ENCODE data around the gene DPYSL4.

DPYSL4 gene

GRCh38 chr10:132165416-132165980 is 21.2 kb upstream of the DPYSL4 start:
- Mint-ChIP-seq H3K4me3 (no peak overlapping the region), H3K4me1 (ENCODE audit: low read depth) (peaks cover 26% of the 10 kb centered on the region), H3K27me3 (ENCODE audit: low read depth) (no peaks in the 10 kb centered on the region), H3K27ac (no peak overlapping the region), H3K9me3 (no peaks in the 10 kb centered on the region), H3K36me3 (ENCODE audit: low read depth) (peaks cover 1% of the 10 kb centered on the region)

GRCh38 chr10:132166216-132166950 is 20.4 kb upstream of the DPYSL4 start:
- peaks cover 1% of the 10 kb centered on the region for H3K36me3 Mint-ChIP-seq (ENCODE audit: low read depth)
- peaks cover 24% of the 10 kb centered on the region for H3K4me1 Mint-ChIP-seq (ENCODE audit: low read depth)
- no peaks in the 10 kb centered on the region for H3K9me3 Mint-ChIP-seq
- peak overlapping the region; percentile 8 for H3K27ac Mint-ChIP-seq
- peak overlapping the region; percentile 6 for H3K4me3 Mint-ChIP-seq
- no peaks in the 10 kb centered on the region for H3K27me3 Mint-ChIP-seq (ENCODE audit: low read depth)

GRCh38 chr10:132167041-132167674 is 19.6 kb upstream of the DPYSL4 start:
- H3K27me3 Mint-ChIP-seq (ENCODE audit: low read depth): peaks cover 4% of the 10 kb centered on the region
- H3K4me3 Mint-ChIP-seq: no peak overlapping the region
- H3K4me1 Mint-ChIP-seq (ENCODE audit: low read depth): peaks cover 19% of the 10 kb centered on the region
- no peaks in the 10 kb centered on the region for H3K36me3 Mint-ChIP-seq (ENCODE audit: low read depth)
- peak overlapping the region; percentile 8 for H3K27ac Mint-ChIP-seq
- no peaks in the 10 kb centered on the region for H3K9me3 Mint-ChIP-seq

GRCh38 chr10:132167976-132168375 is 18.8 kb upstream of the DPYSL4 start:
- H3K4me1 Mint-ChIP-seq (ENCODE audit: low read depth): peaks cover 16% of the 10 kb centered on the region
- H3K4me3 Mint-ChIP-seq: no peak overlapping the region
- H3K9me3 Mint-ChIP-seq: no peaks in the 10 kb centered on the region
- H3K27ac Mint-ChIP-seq: no peak overlapping the region
- H3K36me3 Mint-ChIP-seq (ENCODE audit: low read depth): no peaks in the 10 kb centered on the region
- H3K27me3 Mint-ChIP-seq (ENCODE audit: low read depth): peaks cover 9% of the 10 kb centered on the region

- H3K4me3 Mint-ChIP-seq: no peak overlapping the region
- H3K27me3 Mint-ChIP-seq (ENCODE audit: low read depth): peaks cover 9% of the 10 kb centered on the region
- no peaks in the 10 kb centered on the region for H3K36me3 Mint-ChIP-seq (ENCODE audit: low read depth)
- H3K27ac Mint-ChIP-seq: no peak overlapping the region
- H3K9me3 Mint-ChIP-seq: peaks cover 5% of the 10 kb centered on the region
- peaks cover 13% of the 10 kb centered on the region for H3K4me1 Mint-ChIP-seq (ENCODE audit: low read depth)
These were observed 18.1 kb upstream of the DPYSL4 start for GRCh38 chr10:132168571-132169030.

- Mint-ChIP-seq H3K4me3 (no peak overlapping the region), H3K9me3 (peaks cover 5% of the 10 kb centered on the region), H3K27ac (no peak overlapping the region), H3K4me1 (ENCODE audit: low read depth) (peaks cover 11% of the 10 kb centered on the region), H3K36me3 (ENCODE audit: low read depth) (no peaks in the 10 kb centered on the region), H3K27me3 (ENCODE audit: low read depth) (peaks cover 9% of the 10 kb centered on the region)
These were observed 17.6 kb upstream of the DPYSL4 start for GRCh38 chr10:132169031-132169765.

GRCh38 chr10:132169766-132170560 is 16.8 kb upstream of the DPYSL4 start:
- Mint-ChIP-seq H3K9me3 (peaks cover 11% of the 10 kb centered on the region), H3K4me3 (no peak overlapping the region), H3K27me3 (ENCODE audit: low read depth) (peaks cover 12% of the 10 kb centered on the region), H3K27ac (no peak overlapping the region), H3K36me3 (ENCODE audit: low read depth) (no peaks in the 10 kb centered on the region), H3K4me1 (ENCODE audit: low read depth) (peaks cover 11% of the 10 kb centered on the region)

GRCh38 chr10:132170561-132171361 is 16.0 kb upstream of the DPYSL4 start:
- Mint-ChIP-seq H3K4me3 (no peak overlapping the region), H3K4me1 (ENCODE audit: low read depth) (peaks cover 11% of the 10 kb centered on the region), H3K27ac (no peak overlapping the region), H3K36me3 (ENCODE audit: low read depth) (no peaks in the 10 kb centered on the region), H3K9me3 (peaks cover 11% of the 10 kb centered on the region), H3K27me3 (ENCODE audit: low read depth) (peaks cover 20% of the 10 kb centered on the region)

- Mint-ChIP-seq H3K4me1 (ENCODE audit: low read depth) (peaks cover 4% of the 10 kb centered on the region), H3K27ac (no peak overlapping the region), H3K27me3 (ENCODE audit: low read depth) (peaks cover 33% of the 10 kb centered on the region), H3K9me3 (peaks cover 11% of the 10 kb centered on the region), H3K4me3 (no peak overlapping the region), H3K36me3 (ENCODE audit: low read depth) (no peaks in the 10 kb centered on the region)
These were observed 14.4 kb upstream of the DPYSL4 start for GRCh38 chr10:132172091-132173066.

GRCh38 chr10:132173185-132173584 is 13.6 kb upstream of the DPYSL4 start:
- no peak overlapping the region for H3K4me3 Mint-ChIP-seq
- H3K4me1 Mint-ChIP-seq (ENCODE audit: low read depth): peaks cover 4% of the 10 kb centered on the region
- H3K27me3 Mint-ChIP-seq (ENCODE audit: low read depth): peaks cover 41% of the 10 kb centered on the region
- H3K27ac Mint-ChIP-seq: peak overlapping the region; percentile 63
- no peaks in the 10 kb centered on the region for H3K36me3 Mint-ChIP-seq (ENCODE audit: low read depth)
- peaks cover 11% of the 10 kb centered on the region for H3K9me3 Mint-ChIP-seq

GRCh38 chr10:132174237-132174636 is 12.5 kb upstream of the DPYSL4 start:
- peaks cover 41% of the 10 kb centered on the region for H3K27me3 Mint-ChIP-seq (ENCODE audit: low read depth)
- H3K36me3 Mint-ChIP-seq (ENCODE audit: low read depth): no peaks in the 10 kb centered on the region
- H3K9me3 Mint-ChIP-seq: peaks cover 11% of the 10 kb centered on the region
- no peak overlapping the region for H3K27ac Mint-ChIP-seq
- H3K4me1 Mint-ChIP-seq (ENCODE audit: low read depth): peaks cover 4% of the 10 kb centered on the region
- no peak overlapping the region for H3K4me3 Mint-ChIP-seq

GRCh38 chr10:132175408-132175807 is 11.3 kb upstream of the DPYSL4 start:
- H3K27ac Mint-ChIP-seq: no peak overlapping the region
- H3K4me3 Mint-ChIP-seq: no peak overlapping the region
- peaks cover 41% of the 10 kb centered on the region for H3K27me3 Mint-ChIP-seq (ENCODE audit: low read depth)
- peaks cover 11% of the 10 kb centered on the region for H3K9me3 Mint-ChIP-seq
- no peaks in the 10 kb centered on the region for H3K36me3 Mint-ChIP-seq (ENCODE audit: low read depth)
- H3K4me1 Mint-ChIP-seq (ENCODE audit: low read depth): peaks cover 4% of the 10 kb centered on the region
